Rectal smooth muscle tissue (tissue), 1 donor: ENCODE results near the gene MAP4K1.

Experiments
- H3K27ac ChIP-seq: one replicate; pipeline ENCODE4 v1.7.0; 2013; ENCODE audit warnings: low read depth, low read length, inconsistent platforms
- H3K27me3 ChIP-seq: one replicate; pipeline ENCODE4 v1.7.0; 2013; ENCODE audit warnings: low read length; ENCODE audit not compliant: control insufficient read depth, insufficient read depth
- H3K36me3 ChIP-seq: one replicate; pipeline ENCODE4 v1.7.0; 2013; ENCODE audit warnings: low read length; ENCODE audit not compliant: control insufficient read depth, insufficient read depth
- H3K4me1 ChIP-seq: one replicate; pipeline ENCODE4 v1.7.0; 2013; ENCODE audit warnings: low read length; ENCODE audit not compliant: control insufficient read depth, insufficient read depth
- H3K4me3 ChIP-seq: one replicate; pipeline ENCODE4 v1.7.0; 2013; ENCODE audit warnings: low read length
- H3K9ac ChIP-seq: one replicate; pipeline ENCODE4 v1.7.0; 2013; ENCODE audit warnings: low read length

Gene MAP4K1

GRCh38 chr19:38542040-38542439 is 75.7 kb downstream of the MAP4K1 start:
- Histone ChIP-seq H3K27ac (no peak overlapping the region), H3K27me3 (no peaks in the 10 kb centered on the region), H3K4me3 (no peak overlapping the region), H3K36me3 (no peaks in the 10 kb centered on the region), H3K4me1 (no peaks in the 10 kb centered on the region), H3K9ac (no peak overlapping the region)

GRCh38 chr19:38539751-38540150 is 78.0 kb downstream of the MAP4K1 start:
- Histone ChIP-seq H3K27ac (no peak overlapping the region), H3K4me1 (no peaks in the 10 kb centered on the region), H3K36me3 (no peaks in the 10 kb centered on the region), H3K27me3 (no peaks in the 10 kb centered on the region), H3K4me3 (no peak overlapping the region), H3K9ac (no peak overlapping the region)

- H3K9ac ChIP-seq, result no peak overlapping the region
- H3K27ac ChIP-seq, result no peak overlapping the region
- no peak overlapping the region for H3K4me3 ChIP-seq
These were observed 78.8 kb downstream of the MAP4K1 start for GRCh38 chr19:38538793-38539528.

GRCh38 chr19:38538386-38538785 is 79.4 kb downstream of the MAP4K1 start:
- no peak overlapping the region for H3K9ac ChIP-seq
- H3K27me3 ChIP-seq, result no peaks in the 10 kb centered on the region
- H3K4me1 ChIP-seq, result no peaks in the 10 kb centered on the region
- no peak overlapping the region for H3K27ac ChIP-seq
- H3K36me3 ChIP-seq, result no peaks in the 10 kb centered on the region
- no peak overlapping the region for H3K4me3 ChIP-seq

More at GRCh38 chr19:38538793-38539528, 78.8 kb downstream of the MAP4K1 start:
- H3K36me3 ChIP-seq, result no peaks in the 10 kb centered on the region
- no peaks in the 10 kb centered on the region for H3K4me1 ChIP-seq
- no peaks in the 10 kb centered on the region for H3K27me3 ChIP-seq
